Thoracic aorta (tissue), 2 donors: ENCODE data around the gene NEDD9. TPM values are rescaled to one million over a fixed set of nuclear protein-coding genes. Genes with fewer than 3 reads are reported as not detected.

ENCODE experiments used
- ATAC-seq: fragments of 150-250 bp; one replicate; pipeline ENCODE4 v1.8.0; 2017; ENCODE audit warnings: low read depth; ENCODE audit not compliant: insufficient number of reproducible peaks, low FRiP score
- DNase-seq: peaks from one replicate; pipeline ENCODE4 v3.0.0-alpha.2; 2020; ENCODE audit warnings: low spot score
- H3K27ac ChIP-seq, 2 donors: fragments of 200-600 bp; sonication (generic); 1 replicate in 1 of 2; 2 replicates in 1 of 2; pipeline ENCODE4 v1.5.1; 2016; ENCODE audit warnings: mild to moderate bottlenecking in 2 of 2, moderate library complexity in 2 of 2
- H3K27me3 ChIP-seq: fragments of 200-600 bp; sonication (generic); replicated peaks from 2 replicates; pipeline ENCODE4 v1.6.0; 2016; ENCODE audit warnings: mild to moderate bottlenecking; ENCODE audit not compliant: insufficient read depth
- H3K36me3 ChIP-seq: fragments of 200-600 bp; sonication (generic); one replicate; pipeline ENCODE4 v1.5.1; 2016
- H3K4me1 ChIP-seq, 2 donors: fragments of 200-600 bp; sonication (generic); 1 replicate in 1 of 2; 2 replicates in 1 of 2; pipeline versions ENCODE4 v1.5.1 to v1.6.0; 2016; ENCODE audit warnings: low read depth in 2 of 2, mild to moderate bottlenecking in 1 of 2; ENCODE audit not compliant: control insufficient read depth in 1 of 2
- H3K4me3 ChIP-seq: fragments of 200-600 bp; sonication (generic); 2 replicates; pipeline ENCODE4 v1.5.1; 2016; ENCODE audit warnings: mild to moderate bottlenecking
- H3K9me3 ChIP-seq: fragments of 200-600 bp; sonication (generic); 2 replicates; pipeline ENCODE4 v1.5.1; 2016
- CTCF ChIP-seq: fragments of 200-600 bp; sonication (generic); IDR thresholded peaks from one replicate; pipeline ENCODE4 v1.5.1; 2019; ENCODE audit warnings: antibody characterized with exemption
- total RNA-seq, 2 donors: library from RNA; depleted of rRNA; stranded (reverse); fragments of >200 nt; gene quantifications; one replicate each; pipeline versions ENCODE4 v1.1.0 to v1.2.3, GENCODE V29; 2016

NEDD9 gene
- total RNA-seq, 2 donors from 2014 or later: 122 to 181 TPM

GRCh38 chr6:11162262-11162661 is 70.2 kb downstream of the NEDD9 start:
- TF ChIP-seq CTCF: no peak
- Histone ChIP-seq H3K27ac (no peak overlapping the region), H3K4me3 (no peak overlapping the region), H3K4me1 (no peaks in the 10 kb centered on the region), H3K27me3 (no peaks in the 10 kb centered on the region), H3K36me3 (no peaks in the 10 kb centered on the region), H3K9me3 (no peaks in the 10 kb centered on the region)
- ATAC-seq (no peak), DNase-seq (no peak)

DNA sequence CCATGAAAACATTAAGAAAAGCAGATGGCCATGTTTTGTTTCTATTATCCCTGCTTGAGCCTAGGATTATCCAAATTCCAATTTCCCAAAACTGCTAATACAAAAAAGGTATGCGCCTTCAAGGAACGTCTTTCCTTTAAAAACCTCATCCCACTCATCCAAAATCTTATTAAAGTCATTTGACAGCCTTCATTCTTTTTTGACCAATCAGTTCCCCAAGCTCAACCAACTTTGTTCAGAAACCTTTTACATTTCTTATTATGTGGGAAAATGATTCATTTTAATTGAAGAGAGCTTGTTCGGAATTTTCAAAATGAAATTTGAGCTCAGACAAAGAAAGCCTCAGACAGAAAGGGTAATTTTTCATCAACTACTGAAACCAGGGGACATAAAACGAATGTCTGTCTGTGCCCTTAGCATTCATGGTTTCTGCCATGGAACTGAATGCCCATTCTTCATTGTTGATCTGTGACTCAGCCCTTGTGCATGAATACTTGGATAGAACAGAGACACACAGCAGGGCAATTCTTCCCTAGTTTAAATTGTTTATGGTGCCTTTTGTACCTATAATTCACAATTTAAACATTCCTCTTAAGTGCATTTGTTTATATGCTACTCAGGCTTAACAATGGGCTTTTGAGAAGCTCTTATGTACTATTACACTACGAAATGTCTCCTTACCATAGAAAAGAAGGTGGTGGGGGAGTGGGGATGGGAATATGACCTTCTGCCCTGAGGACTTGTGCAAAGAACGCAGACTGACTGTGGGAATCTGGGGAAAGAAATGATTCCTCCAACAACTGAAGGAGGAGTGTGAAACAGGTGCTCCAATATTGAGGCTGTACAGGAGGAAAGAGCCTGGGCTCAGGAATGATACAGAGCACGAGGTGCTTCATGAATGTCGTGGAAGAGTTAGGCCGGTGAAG is 71.2 kb downstream of the NEDD9 start:
- TF ChIP-seq CTCF: no peak
- no peak for DNase-seq
- H3K27ac ChIP-seq: no peak overlapping the region

DNA sequence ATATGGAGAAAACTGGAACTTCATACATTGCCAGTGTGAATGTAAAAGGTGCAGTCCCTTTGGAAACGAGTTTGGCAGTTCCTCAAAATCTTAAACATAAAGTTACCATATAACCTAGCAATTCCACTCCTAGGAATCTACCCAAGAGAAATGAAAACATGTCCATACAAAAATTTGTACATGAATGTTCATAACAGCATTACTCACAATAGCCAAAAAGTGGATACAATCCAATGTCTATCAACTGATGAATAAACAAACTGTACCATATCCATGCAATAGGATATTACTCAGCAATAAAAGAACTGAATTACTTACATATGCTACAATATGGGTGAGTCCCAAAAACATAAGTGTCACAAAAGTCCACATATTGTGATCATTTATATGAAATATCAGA is 72.3 kb downstream of the NEDD9 start:
- Histone ChIP-seq H3K9me3 (no peaks in the 10 kb centered on the region), H3K36me3 (no peaks in the 10 kb centered on the region), H3K4me1 (no peaks in the 10 kb centered on the region), H3K4me3 (no peak overlapping the region), H3K27ac (no peak overlapping the region), H3K27me3 (no peaks in the 10 kb centered on the region)
- no peak for TF ChIP-seq CTCF
- no peak for DNase-seq
- no peak for ATAC-seq

More for the DNA sequence above, 71.2 kb downstream of the NEDD9 start:
- Histone ChIP-seq H3K27me3 (no peaks in the 10 kb centered on the region), H3K9me3 (no peaks in the 10 kb centered on the region), H3K36me3 (no peaks in the 10 kb centered on the region), H3K4me1 (no peaks in the 10 kb centered on the region), H3K4me3 (no peak overlapping the region)
- ATAC-seq: no peak

- ATAC-seq (no peak), DNase-seq (no peak)
- Histone ChIP-seq H3K4me3 (no peak overlapping the region), H3K9me3 (no peaks in the 10 kb centered on the region), H3K27ac (no peak overlapping the region), H3K27me3 (no peaks in the 10 kb centered on the region), H3K4me1 (no peaks in the 10 kb centered on the region), H3K36me3 (no peaks in the 10 kb centered on the region)
- no peak for TF ChIP-seq CTCF
These were observed 76.9 kb downstream of the NEDD9 start for GRCh38 chr6:11155589-11155988.

GRCh38 chr6:11153447-11153846 is 79.0 kb downstream of the NEDD9 start:
- Histone ChIP-seq H3K4me1 (no peaks in the 10 kb centered on the region), H3K36me3 (no peaks in the 10 kb centered on the region), H3K9me3 (no peaks in the 10 kb centered on the region), H3K27ac (no peak overlapping the region), H3K27me3 (no peaks in the 10 kb centered on the region), H3K4me3 (no peak overlapping the region)
- no peak for DNase-seq
- no peak for ATAC-seq
- no peak for TF ChIP-seq CTCF
